Calu3 (cell line): ENCODE results near the gene ELF4. TPM values are rescaled to one million over a fixed set of nuclear protein-coding genes. Genes with fewer than 3 reads are reported as not detected.

ENCODE experiments used
- BruUV-seq: library from RNA; stranded (reverse); fragments of 400-500 nt; replicated peaks from 2 replicates; lab custom pipeline; 2021; lab: Mats Ljungman, UMichigan
- CTCF ChIA-PET: fragments of 300-600 bp; sonication (Branson Sonifier 250); formaldehyde crosslinking; loops from one replicate; lab custom pipeline; 2022; ENCODE audit warnings: antibody characterized with exemption; lab: Charles Lee
- DNase-seq: peaks from one replicate; pipeline ENCODE4 v3.0.0; 2022
- H3K27ac Mint-ChIP-seq: one replicate; pipeline ENCODE4 v1.8.0; 2022; ENCODE audit warnings: mixed read lengths; ENCODE audit not compliant: unreplicated experiment
- H3K27me3 Mint-ChIP-seq: one replicate; pipeline ENCODE4 v1.8.0; 2022; ENCODE audit warnings: mixed read lengths; ENCODE audit not compliant: unreplicated experiment
- H3K36me3 Mint-ChIP-seq: one replicate; pipeline ENCODE4 v1.8.0; 2022; ENCODE audit warnings: mild to moderate bottlenecking, moderate library complexity, mixed read lengths; ENCODE audit not compliant: insufficient read depth, unreplicated experiment
- H3K4me1 Mint-ChIP-seq: one replicate; pipeline ENCODE4 v1.8.0; 2022; ENCODE audit warnings: mild to moderate bottlenecking, low read depth, mixed read lengths; ENCODE audit not compliant: unreplicated experiment
- H3K4me3 Mint-ChIP-seq: one replicate; pipeline ENCODE4 v1.8.0; 2022; ENCODE audit warnings: mild to moderate bottlenecking, low read depth, moderate library complexity, mixed read lengths; ENCODE audit not compliant: unreplicated experiment
- H3K9me3 Mint-ChIP-seq: one replicate; pipeline ENCODE4 v1.8.0; 2022; ENCODE audit warnings: low read depth, mixed read lengths; ENCODE audit not compliant: unreplicated experiment
- CTCF ChIP-seq: fragments of 200-600 bp; IDR thresholded peaks from one replicate; pipeline ENCODE4 v1.8.0; 2022; ENCODE audit warnings: antibody characterized with exemption; ENCODE audit not compliant: unreplicated experiment
- intact Hi-C: fragments of 100-400 bp; cut with micrococcal nuclease; formaldehyde crosslinking; loops from one replicate; pipeline ENCODE4 v1.10.0; 2022; ENCODE audit not compliant: unreplicated experiment
- total RNA-seq: library from RNA; stranded (reverse); gene quantifications from 2 replicates; pipeline ENCODE4 v1.2.3, GENCODE V29; 2022

ELF4 gene
- total RNA-seq, 1 experiment from 2014 or later: 21.0 TPM

DNA sequence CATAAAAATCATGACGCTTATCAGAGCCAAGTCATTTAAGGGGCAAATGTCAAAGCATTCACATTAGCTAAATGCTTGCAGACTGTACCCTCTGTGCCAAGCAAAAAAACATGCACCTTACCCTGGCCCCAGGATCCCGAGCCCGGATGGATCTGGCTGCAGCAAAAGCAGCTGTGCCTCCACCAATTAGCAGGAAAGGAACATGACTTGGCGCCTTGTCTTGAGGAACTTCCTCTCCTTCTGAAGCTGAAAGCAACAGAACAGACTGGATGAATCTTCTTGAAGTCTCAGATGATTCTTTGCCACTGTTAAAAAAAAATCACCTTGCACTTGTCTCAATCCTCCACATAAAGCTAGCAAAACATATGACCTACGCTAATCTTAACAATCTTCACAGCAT is 37.3 kb upstream of the ELF4 start:
- H3K4me3 Mint-ChIP-seq: no peak overlapping the region
- peaks cover 20% of the 10 kb centered on the region for H3K36me3 Mint-ChIP-seq
- no peak overlapping the region for H3K27ac Mint-ChIP-seq
- TF ChIP-seq CTCF: no peak
- no peaks in the 10 kb centered on the region for H3K4me1 Mint-ChIP-seq
- CTCF ChIA-PET: no interaction called here
- no peaks in the 10 kb centered on the region for H3K27me3 Mint-ChIP-seq
- intact Hi-C loops: no loop called here
- BruUV-seq: no TSS peak
- no peaks in the 10 kb centered on the region for H3K9me3 Mint-ChIP-seq
- no peak for DNase-seq

DNA sequence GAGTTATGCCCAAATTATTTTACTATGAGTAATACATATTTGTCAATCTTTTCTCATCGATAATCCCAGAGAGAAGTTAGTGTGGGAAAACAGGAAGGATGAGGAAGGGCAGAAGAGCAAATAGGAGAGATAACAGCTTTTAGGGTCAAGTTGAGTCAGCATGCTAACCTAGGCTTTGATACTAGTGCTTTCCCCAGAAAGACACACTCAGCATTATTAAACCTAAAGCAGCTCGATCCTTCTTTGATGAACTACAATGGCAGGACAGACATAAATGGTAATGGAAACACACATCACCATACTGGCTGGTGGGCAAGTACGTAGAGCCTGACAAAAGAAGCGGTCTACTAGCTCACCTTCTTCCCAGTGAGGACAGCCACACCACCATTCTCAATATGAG is 34.8 kb upstream of the ELF4 start:
- no peak overlapping the region for H3K27ac Mint-ChIP-seq
- no peak overlapping the region for H3K4me3 Mint-ChIP-seq
- no peaks in the 10 kb centered on the region for H3K4me1 Mint-ChIP-seq
- intact Hi-C loops: no loop called here
- TF ChIP-seq CTCF: no peak
- CTCF ChIA-PET: no interaction called here
- BruUV-seq: no TSS peak
- no peaks in the 10 kb centered on the region for H3K27me3 Mint-ChIP-seq
- DNase-seq: no peak
- peaks cover 23% of the 10 kb centered on the region for H3K36me3 Mint-ChIP-seq
- no peaks in the 10 kb centered on the region for H3K9me3 Mint-ChIP-seq

GRCh38 chrX:130144509-130144908 is 34.2 kb upstream of the ELF4 start:
- no peak for TF ChIP-seq CTCF
- no TSS peak for BruUV-seq
- no peak overlapping the region for H3K4me3 Mint-ChIP-seq
- DNase-seq: no peak
- no peak overlapping the region for H3K27ac Mint-ChIP-seq
- H3K27me3 Mint-ChIP-seq: no peaks in the 10 kb centered on the region
- H3K4me1 Mint-ChIP-seq: no peaks in the 10 kb centered on the region
- intact Hi-C loops: no loop called here
- H3K9me3 Mint-ChIP-seq: no peaks in the 10 kb centered on the region
- peaks cover 29% of the 10 kb centered on the region for H3K36me3 Mint-ChIP-seq
- CTCF ChIA-PET: no interaction called here

GRCh38 chrX:130139474-130140201 is 29.3 kb upstream of the ELF4 start:
- no peaks in the 10 kb centered on the region for H3K4me1 Mint-ChIP-seq
- H3K4me3 Mint-ChIP-seq: no peak overlapping the region
- BruUV-seq: no TSS peak
- no peak for TF ChIP-seq CTCF
- CTCF ChIA-PET: no interaction called here
- no peaks in the 10 kb centered on the region for H3K27me3 Mint-ChIP-seq
- H3K27ac Mint-ChIP-seq: no peak overlapping the region
- no peak for DNase-seq
- intact Hi-C loops: loop anchor here (5.0 kb wide), 1 partner anchor 62 kb away; no protein-coding TSS in a partner anchor
- peaks cover 27% of the 10 kb centered on the region for H3K36me3 Mint-ChIP-seq
- no peaks in the 10 kb centered on the region for H3K9me3 Mint-ChIP-seq
